Left lung (tissue), 10 donors: ENCODE measurements around the gene RET. TPM values are rescaled to one million over a fixed set of nuclear protein-coding genes. Genes with fewer than 3 reads are reported as not detected.

ENCODE experiments used
- ATAC-seq: fragments of 200-7000 bp; cut with Tn5 transposase; one replicate; pipeline ENCODE4 v1.9.1; 2020; ENCODE audit warnings: moderate library complexity
- DNase-seq, 4 donors: peaks; one replicate each; pipeline ENCODE4 v3.0.0-alpha.2; 2013 to 2020
- H3K27ac ChIP-seq, 2 donors: fragments of 200-600 bp; sonication (generic) in 1 of 2; one replicate each; pipeline versions ENCODE4 v1.5.0 to v1.8.0; 2020 to 2021
- H3K27me3 ChIP-seq, 2 donors: fragments of 200-600 bp; sonication (generic) in 1 of 2; one replicate each; pipeline versions ENCODE4 v1.5.0 to v1.8.0; 2020 to 2021
- H3K36me3 ChIP-seq, 2 donors: fragments of 200-600 bp; sonication (generic) in 1 of 2; one replicate each; pipeline versions ENCODE4 v1.5.0 to v1.8.0; 2020 to 2021
- H3K4me1 ChIP-seq, 2 donors: fragments of 200-600 bp; one replicate each; pipeline ENCODE4 v1.8.0; 2021
- H3K4me3 ChIP-seq, 2 donors: fragments of 200-600 bp; sonication (generic) in 1 of 2; one replicate each; pipeline versions ENCODE4 v1.5.0 to v1.8.0; 2020 to 2021; ENCODE audit warnings: mild to moderate bottlenecking in 1 of 2
- H3K9me3 ChIP-seq, 2 donors: fragments of 200-600 bp; sonication (generic) in 1 of 2; one replicate each; pipeline versions ENCODE4 v1.5.0 to v1.8.0; 2020 to 2021
- CTCF ChIP-seq, 2 donors: fragments of 200-600 bp; sonication (generic) in 1 of 2; IDR thresholded peaks; one replicate each; pipeline versions ENCODE4 v1.5.0 to v1.8.0; 2021; ENCODE audit warnings: antibody characterized with exemption in 2 of 2
- intact Hi-C, 2 donors: fragments of 100-400 bp; cut with DNase I; formaldehyde crosslinking; loops; one replicate each; pipeline versions ENCODE4 v1.11.2 to v1.14.2; 2022
- polyA plus RNA-seq, 6 donors: library from polyadenylated mRNA; unstranded; fragments of 120-200 nt; gene quantifications; one replicate each; pipeline ENCODE4 v1.2.1, GENCODE V29; 2013; ENCODE audit not compliant: insufficient read length in 6 of 6
- total RNA-seq, 2 donors: library from RNA; stranded (reverse); fragmentation: NEBNext Ultra II Directional; extraction: Animal tissue kit (Norgen Biotek cat#: 25700); gene quantifications; one replicate each; pipeline ENCODE4 v1.2.1, GENCODE V29; 2021
- donor health status: DM: no; HTN: yes; CAD: no.
- donor health status: DM: no; HTN: no; CAD: no.

The RET gene
- total and polyA plus RNA-seq, 8 donors: 0.97 to 3.8 (median 2.0) TPM

- no peak for ATAC-seq
- H3K9me3 ChIP-seq: no peaks in the 10 kb centered on the region
- no peak overlapping the region for H3K4me3 ChIP-seq
- intact Hi-C loops: no loop called here
- DNase-seq: peak in 1 of 4 donors; percentile 50
- H3K27me3 ChIP-seq: peaks cover 0 to 19% of the 10 kb centered on the region in 2 donors
- no peak overlapping the region for H3K27ac ChIP-seq
- H3K4me1 ChIP-seq: no peaks in the 10 kb centered on the region
- H3K36me3 ChIP-seq: no peaks in the 10 kb centered on the region
- TF ChIP-seq CTCF (IDR thresholded peaks at IDR 0.05): no peak
These were observed 10.4 kb upstream of the RET start for GRCh38 chr10:43066481-43066880.

GRCh38 chr10:43067391-43068135 lies 9.3 kb upstream of the RET start:
- TF ChIP-seq CTCF (IDR thresholded peaks at IDR 0.05): no peak
- intact Hi-C loops: no loop called here

GRCh38 chr10:43068136-43068395 lies 8.8 kb upstream of the RET start:
- Histone ChIP-seq H3K27me3 (peaks cover 0 to 23% of the 10 kb centered on the region in 2 donors), H3K36me3 (no peaks in the 10 kb centered on the region), H3K4me1 (no peaks in the 10 kb centered on the region), H3K4me3 (no peak overlapping the region), H3K27ac (no peak overlapping the region), H3K9me3 (no peaks in the 10 kb centered on the region)
- TF ChIP-seq CTCF (IDR thresholded peaks at IDR 0.05): no peak
- ATAC-seq (no peak), DNase-seq (no peak)
- intact Hi-C loops: no loop called here

More at GRCh38 chr10:43067391-43068135, 9.3 kb upstream of the RET start:
- ATAC-seq (no peak), DNase-seq (peak in 1 of 4 donors; percentile 62)
- Histone ChIP-seq H3K9me3 (no peaks in the 10 kb centered on the region), H3K27me3 (peaks cover 0 to 20% of the 10 kb centered on the region in 2 donors), H3K4me1 (no peaks in the 10 kb centered on the region), H3K4me3 (no peak overlapping the region), H3K27ac (no peak overlapping the region), H3K36me3 (no peaks in the 10 kb centered on the region)

GRCh38 chr10:43068471-43069210 lies 8.2 kb upstream of the RET start:
- no peak for TF ChIP-seq CTCF (IDR thresholded peaks at IDR 0.05)

GRCh38 chr10:43069211-43069515 lies 7.7 kb upstream of the RET start:
- H3K9me3 ChIP-seq: no peaks in the 10 kb centered on the region
- H3K27me3 ChIP-seq: peaks cover 0 to 34% of the 10 kb centered on the region in 2 donors
- no peaks in the 10 kb centered on the region for H3K4me1 ChIP-seq
- intact Hi-C loops: no loop called here
- H3K4me3 ChIP-seq: no peak overlapping the region
- ATAC-seq (no peak), DNase-seq (peak in 1 of 4 donors; percentile 44)
- TF ChIP-seq CTCF (IDR thresholded peaks at IDR 0.05): no peak
- no peak overlapping the region for H3K27ac ChIP-seq
- H3K36me3 ChIP-seq: no peaks in the 10 kb centered on the region

More at GRCh38 chr10:43068471-43069210, 8.2 kb upstream of the RET start:
- Histone ChIP-seq H3K36me3 (no peaks in the 10 kb centered on the region), H3K4me1 (no peaks in the 10 kb centered on the region), H3K27me3 (peaks cover 0 to 29% of the 10 kb centered on the region in 2 donors), H3K9me3 (no peaks in the 10 kb centered on the region), H3K27ac (no peak overlapping the region), H3K4me3 (no peak overlapping the region)
- intact Hi-C loops: no loop called here
- DNase-seq: no peak
- no peak for ATAC-seq
